Tibial artery (tissue), 4 donors: ENCODE measurements around the gene UCK1.

ENCODE experiments used
- DNase-seq, 2 donors: peaks; one replicate each; pipeline ENCODE4 v3.0.0-alpha.2; 2019
- H3K27ac ChIP-seq, 2 donors: fragments of 200-600 bp; sonication (generic) in 1 of 2; 1 replicate in 1 of 2; 2 replicates in 1 of 2; pipeline ENCODE4 v1.5.1; 2018 to 2019; ENCODE audit warnings: mild to moderate bottlenecking in 1 of 2
- H3K27me3 ChIP-seq, 2 donors: fragments of 200-600 bp; sonication (generic) in 1 of 2; one replicate each; pipeline versions ENCODE4 v1.5.1 to v1.6.0; 2016 to 2019
- H3K36me3 ChIP-seq, 3 donors: fragments of 200-600 bp; sonication (generic) in 2 of 3; one replicate each; pipeline ENCODE4 v1.5.1; 2016 to 2019; ENCODE audit warnings: mild to moderate bottlenecking in 2 of 3
- H3K4me1 ChIP-seq, 4 donors: fragments of 200-600 bp; sonication (generic) in 2 of 4; 1 replicate in 3 of 4; 2 replicates in 1 of 4; pipeline ENCODE4 v1.5.1; 2016 to 2019
- H3K4me3 ChIP-seq, 2 donors: fragments of 200-600 bp; sonication (generic) in 1 of 2; 1 replicate in 1 of 2; 2 replicates in 1 of 2; pipeline ENCODE4 v1.5.1; 2018 to 2019; ENCODE audit warnings: mild to moderate bottlenecking in 2 of 2
- H3K9me3 ChIP-seq, 3 donors: fragments of 200-600 bp; sonication (generic) in 1 of 3; one replicate each; pipeline ENCODE4 v1.5.1; 2016 to 2019
- intact Hi-C: fragments of 100-400 bp; cut with DNase I; formaldehyde crosslinking; loops from one replicate; pipeline ENCODE4 v1.15.0; 2023; ENCODE audit warnings: low total_unique reads
- TF ChIP-seq, protein P1 (sequence below), 2 experiments: fragments of 200-600 bp in 1 of 2; fragments of 450-650 bp in 1 of 2; IDR thresholded peaks; one replicate each; pipeline ENCODE4 v1.5.1; 2017 to 2019; ENCODE audit warnings: antibody characterized with exemption in 2 of 2, mild to moderate bottlenecking in 1 of 2, moderate library complexity in 1 of 2

UCK1 gene

DNA sequence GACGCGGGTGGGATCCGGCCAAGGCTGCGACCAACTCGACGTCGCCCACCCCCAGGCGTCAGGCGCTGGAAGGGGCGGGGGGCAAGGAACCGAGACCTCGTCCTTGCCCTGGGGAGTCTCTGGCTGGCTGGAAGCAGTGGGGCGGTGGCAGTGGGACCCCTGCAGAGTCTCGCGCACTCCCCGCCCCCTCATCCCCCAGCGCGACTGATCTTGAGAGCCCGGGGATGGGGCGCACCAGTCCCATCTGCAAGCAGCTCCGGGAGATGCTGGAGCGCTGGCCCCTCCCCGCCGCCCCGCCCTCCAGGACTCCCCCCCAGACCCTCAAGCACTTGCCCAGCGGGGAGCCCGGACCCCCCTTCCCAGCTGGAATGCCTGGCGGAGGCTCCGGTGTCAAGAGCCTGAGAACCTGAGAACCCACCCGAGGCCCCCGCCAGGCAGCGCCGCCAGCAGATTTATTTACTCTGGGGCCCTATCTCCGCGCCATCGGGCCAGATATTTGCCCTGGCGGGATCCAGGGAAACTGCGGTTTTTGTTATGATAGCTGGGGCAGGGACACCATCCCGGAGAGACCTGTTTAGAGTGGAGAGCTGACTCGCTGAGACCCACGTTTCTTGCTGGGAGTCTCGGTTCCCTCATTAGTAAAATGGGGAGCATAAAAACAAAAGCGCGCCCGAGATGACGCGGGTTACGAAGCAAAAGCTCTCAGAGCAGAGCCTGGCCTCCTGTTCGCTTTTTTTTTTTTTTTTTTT is 15.4 kb upstream of the UCK1 start:
- Histone ChIP-seq H3K4me3 (peak overlapping the region in 1 of 2 donors; percentile 34), H3K4me1 (peaks cover 0 to 22% (median 15%) of the 10 kb centered on the region in 4 donors), H3K36me3 (no peaks in the 10 kb centered on the region), H3K9me3 (peaks cover 0 to 28% (median 19%) of the 10 kb centered on the region in 3 donors), H3K27ac (no peak overlapping the region), H3K27me3 (peaks cover 3 to 54% of the 10 kb centered on the region in 2 donors)
- TF ChIP-seq, protein P1, sequence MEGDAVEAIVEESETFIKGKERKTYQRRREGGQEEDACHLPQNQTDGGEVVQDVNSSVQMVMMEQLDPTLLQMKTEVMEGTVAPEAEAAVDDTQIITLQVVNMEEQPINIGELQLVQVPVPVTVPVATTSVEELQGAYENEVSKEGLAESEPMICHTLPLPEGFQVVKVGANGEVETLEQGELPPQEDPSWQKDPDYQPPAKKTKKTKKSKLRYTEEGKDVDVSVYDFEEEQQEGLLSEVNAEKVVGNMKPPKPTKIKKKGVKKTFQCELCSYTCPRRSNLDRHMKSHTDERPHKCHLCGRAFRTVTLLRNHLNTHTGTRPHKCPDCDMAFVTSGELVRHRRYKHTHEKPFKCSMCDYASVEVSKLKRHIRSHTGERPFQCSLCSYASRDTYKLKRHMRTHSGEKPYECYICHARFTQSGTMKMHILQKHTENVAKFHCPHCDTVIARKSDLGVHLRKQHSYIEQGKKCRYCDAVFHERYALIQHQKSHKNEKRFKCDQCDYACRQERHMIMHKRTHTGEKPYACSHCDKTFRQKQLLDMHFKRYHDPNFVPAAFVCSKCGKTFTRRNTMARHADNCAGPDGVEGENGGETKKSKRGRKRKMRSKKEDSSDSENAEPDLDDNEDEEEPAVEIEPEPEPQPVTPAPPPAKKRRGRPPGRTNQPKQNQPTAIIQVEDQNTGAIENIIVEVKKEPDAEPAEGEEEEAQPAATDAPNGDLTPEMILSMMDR (IDR thresholded peaks at IDR 0.05): no peak
- DNase-seq: no peak
- intact Hi-C loops: no loop called here

GRCh38 chr9:131545786-131546335 is 14.8 kb upstream of the UCK1 start:
- Histone ChIP-seq H3K27me3 (peaks cover 3 to 52% of the 10 kb centered on the region in 2 donors), H3K4me3 (peak overlapping the region in 1 of 2 donors; percentile 34), H3K27ac (no peak overlapping the region), H3K4me1 (peaks cover 0 to 22% (median 15%) of the 10 kb centered on the region in 4 donors), H3K9me3 (peaks cover 0 to 28% (median 19%) of the 10 kb centered on the region in 3 donors), H3K36me3 (no peaks in the 10 kb centered on the region)
- TF ChIP-seq, protein P1 (IDR thresholded peaks at IDR 0.05): no peak
- intact Hi-C loops: no loop called here
- no peak for DNase-seq

GRCh38 chr9:131545003-131545785 is 14.1 kb upstream of the UCK1 start, which contains the start of gene PRRT1B:
TSS of gene PRRT1B (plus strand) at chr9:131545523. CDS start at chr9:131545616, 93 bp downstream.
- intact Hi-C loops: no loop called here
- Histone ChIP-seq H3K4me1 (peaks cover 0 to 22% (median 15%) of the 10 kb centered on the region in 4 donors), H3K4me3 (peak within 1 kb of the TSS in 1 of 2 donors; percentile 34), H3K27me3 (peaks cover 3 to 52% of the 10 kb centered on the region in 2 donors), H3K36me3 (no peaks in the 10 kb centered on the region), H3K27ac (no peak within 1 kb of the TSS), H3K9me3 (peaks cover 0 to 28% (median 19%) of the 10 kb centered on the region in 3 donors)
- TF ChIP-seq, protein P1 (IDR thresholded peaks at IDR 0.05): no peak
- DNase-seq: no peak

DNA sequence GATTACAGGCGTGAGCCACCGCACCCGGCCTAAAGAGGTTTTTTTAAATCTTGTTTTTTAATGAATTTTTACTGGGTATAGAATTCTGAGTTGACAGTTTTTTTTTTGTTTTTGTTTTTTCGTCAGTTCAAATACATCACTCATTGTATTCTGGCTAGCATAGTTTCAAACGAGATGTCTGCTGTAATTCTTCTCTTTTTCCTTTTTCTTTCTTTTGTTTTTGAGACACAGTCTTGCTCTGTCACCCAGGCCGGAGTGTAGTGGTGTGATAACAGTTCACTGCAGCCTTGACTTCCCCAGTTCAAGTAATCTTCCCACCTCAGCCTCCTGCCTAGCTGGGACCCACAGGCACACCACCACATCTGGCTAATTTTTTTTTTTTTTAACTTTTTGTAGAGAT is 12.1 kb upstream of the UCK1 start:
- intact Hi-C loops: no loop called here
- DNase-seq: no peak
- Histone ChIP-seq H3K27me3 (peaks cover 3 to 39% of the 10 kb centered on the region in 2 donors), H3K4me1 (peaks cover 0 to 22% (median 15%) of the 10 kb centered on the region in 4 donors), H3K9me3 (peaks cover 0 to 28% (median 19%) of the 10 kb centered on the region in 3 donors), H3K36me3 (no peaks in the 10 kb centered on the region), H3K4me3 (no peak overlapping the region), H3K27ac (no peak overlapping the region)
- TF ChIP-seq, protein P1 (IDR thresholded peaks at IDR 0.05): no peak

GRCh38 chr9:131539223-131539923 is 8.3 kb upstream of the UCK1 start:
- peaks cover 0 to 26% (median 19%) of the 10 kb centered on the region in 3 donors for H3K9me3 ChIP-seq
- no peak for DNase-seq
- TF ChIP-seq, protein P1 (IDR thresholded peaks at IDR 0.05): no peak
- no peak overlapping the region for H3K27ac ChIP-seq
- peaks cover 0 to 4% of the 10 kb centered on the region in 2 donors for H3K27me3 ChIP-seq
- intact Hi-C loops: no loop called here
- H3K4me1 ChIP-seq: no peaks in the 10 kb centered on the region
- no peak overlapping the region for H3K4me3 ChIP-seq
- H3K36me3 ChIP-seq: no peaks in the 10 kb centered on the region
